ENCODE results near the gene TRAM2.

The TRAM2 gene

GRCh38 chr6:52498538-52499017 is 78.3 kb downstream of the TRAM2 start:
- H3K27ac ChIP-seq: peak overlapping the region; percentile 68 to 81
- H3K4me3 ChIP-seq: no peak overlapping the region
- no peak for TF ChIP-seq CTCF (IDR thresholded peaks at IDR 0.05)
- no peak for DNase-seq (ENCODE audit: low spot score)

GRCh38 chr6:52497652-52498408 is 79.0 kb downstream of the TRAM2 start:
- Histone ChIP-seq H3K27ac (peak overlapping the region; percentile 67 to 68), H3K4me3 (no peak overlapping the region)
- no peak for DNase-seq (ENCODE audit: low spot score)
- no peak for TF ChIP-seq CTCF (IDR thresholded peaks at IDR 0.05)

- no peak for DNase-seq (ENCODE audit: low spot score)
- TF ChIP-seq CTCF (IDR thresholded peaks at IDR 0.05): no peak
- Histone ChIP-seq H3K27ac (no peak overlapping the region), H3K4me3 (no peak overlapping the region)
Measured at GRCh38 chr6:52496631-52497030, 80.2 kb downstream of the TRAM2 start.

GRCh38 chr6:52495922-52496321 is 80.9 kb downstream of the TRAM2 start:
- Histone ChIP-seq H3K27ac (no peak overlapping the region), H3K4me3 (no peak overlapping the region)
- no peak for TF ChIP-seq CTCF (IDR thresholded peaks at IDR 0.05)
- no peak for DNase-seq (ENCODE audit: low spot score)

- Histone ChIP-seq H3K27ac (no peak overlapping the region), H3K4me3 (no peak overlapping the region)
- no peak for TF ChIP-seq CTCF (IDR thresholded peaks at IDR 0.05)
- no peak for DNase-seq (ENCODE audit: low spot score)
Measured at GRCh38 chr6:52494298-52495072, 82.4 kb downstream of the TRAM2 start.

GRCh38 chr6:52493669-52494068 is 83.2 kb downstream of the TRAM2 start:
- TF ChIP-seq CTCF (IDR thresholded peaks at IDR 0.05): no peak
- Histone ChIP-seq H3K27ac (no peak overlapping the region), H3K4me3 (no peak overlapping the region)
- DNase-seq (ENCODE audit: low spot score): no peak
